ENCODE results near the gene CLPSL2.
"Not testable (repeated sequence)": the region's sequence is repeated elsewhere in the genome, so short reads cannot be mapped to it uniquely, and the experiment has no call there.

Gene CLPSL2

GRCh38 chr6:35776364-35777215, at the start of gene CLPSL2:
Gene CLPSL2 (plus strand): TSS chr6:35776598. CDS start chr6:35776619, 21 bp downstream.
- peak; percentile 53 to 83 for DNase-seq

GRCh38 chr6:35727231-35727934, 49.0 kb upstream of the CLPSL2 start:
- DNase-seq, result peak; percentile 66 to 82

GRCh38 chr6:35727935-35728682, 48.3 kb upstream of the CLPSL2 start:
- DNase-seq, result peak; percentile 58 to 83

- DNase-seq, result peak in 1 of 2 experiments; percentile 52
These were observed 47.4 kb upstream of the CLPSL2 start for GRCh38 chr6:35728683-35729678.

- DNase-seq, result no peak
These were observed 46.7 kb upstream of the CLPSL2 start for GRCh38 chr6:35729722-35730121.

DNA sequence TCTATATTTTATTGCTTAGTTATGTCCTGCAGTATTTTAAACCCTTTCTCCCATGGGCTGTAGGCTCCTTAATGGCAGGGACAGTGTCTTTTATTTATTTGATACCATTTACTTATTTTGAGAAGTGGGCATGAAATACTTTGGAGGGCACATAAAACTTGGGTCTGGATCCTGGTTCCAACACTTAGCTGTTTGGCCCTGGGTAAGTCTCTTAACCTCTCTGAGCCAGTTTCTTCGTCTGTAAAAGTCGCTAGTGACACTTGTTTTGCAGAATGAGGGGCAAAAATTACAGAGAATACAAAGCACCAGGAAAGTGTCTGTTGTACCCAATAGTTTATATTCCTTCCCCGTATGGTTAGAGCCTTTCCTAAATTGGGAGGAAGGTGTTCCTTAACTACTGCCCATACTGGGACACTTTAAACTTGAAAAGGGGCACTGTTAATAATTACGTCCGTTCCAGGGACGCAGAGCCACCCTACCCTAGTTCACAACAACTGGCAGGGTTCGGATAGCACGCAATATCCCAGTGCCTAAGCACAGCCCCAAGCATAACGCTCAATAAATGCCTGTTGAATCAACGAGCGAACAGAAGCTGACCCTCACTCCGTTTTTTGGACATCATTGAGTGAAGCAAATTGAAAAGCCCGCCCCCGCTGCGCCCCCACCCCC, 45.5 kb upstream of the CLPSL2 start:
- no peak for DNase-seq

DNA sequence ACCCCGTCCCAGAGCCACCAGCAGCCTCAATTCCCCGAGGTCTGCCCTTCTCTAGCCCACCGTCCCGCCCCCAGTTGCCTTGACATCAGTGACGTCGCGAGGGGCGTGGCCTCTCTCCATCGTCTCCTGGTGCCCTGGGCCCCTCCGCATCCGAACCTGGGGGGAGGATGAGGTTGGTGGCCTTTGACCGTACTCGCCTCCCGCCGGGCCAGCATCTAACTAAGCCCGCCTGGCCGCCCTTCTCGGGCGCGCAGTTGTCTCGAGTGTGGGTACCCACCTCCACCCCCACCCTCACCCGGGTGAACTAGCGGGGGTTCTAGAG, 45.0 kb upstream of the CLPSL2 start:
- peak; percentile 68 to 93 for DNase-seq

- peak; percentile 67 to 91 for DNase-seq
These were observed 44.5 kb upstream of the CLPSL2 start for GRCh38 chr6:35731736-35732532.

- DNase-seq, result no peak
These were observed 42.8 kb upstream of the CLPSL2 start for GRCh38 chr6:35733633-35734032.

- not testable (repeated sequence) for DNase-seq
These were observed 42.1 kb upstream of the CLPSL2 start for GRCh38 chr6:35734319-35734718.

- no peak for DNase-seq
These were observed 40.9 kb upstream of the CLPSL2 start for GRCh38 chr6:35735452-35735851.

- peak; percentile 47 to 79 for DNase-seq
These were observed 40.0 kb upstream of the CLPSL2 start for GRCh38 chr6:35736253-35736894.

GRCh38 chr6:35736982-35737412, 39.4 kb upstream of the CLPSL2 start, which contains the start of gene ARMC12:
Gene ARMC12 (plus strand): TSS chr6:35737032. CDS start chr6:35737109, 77 bp downstream.
- DNase-seq, result no peak

DNA sequence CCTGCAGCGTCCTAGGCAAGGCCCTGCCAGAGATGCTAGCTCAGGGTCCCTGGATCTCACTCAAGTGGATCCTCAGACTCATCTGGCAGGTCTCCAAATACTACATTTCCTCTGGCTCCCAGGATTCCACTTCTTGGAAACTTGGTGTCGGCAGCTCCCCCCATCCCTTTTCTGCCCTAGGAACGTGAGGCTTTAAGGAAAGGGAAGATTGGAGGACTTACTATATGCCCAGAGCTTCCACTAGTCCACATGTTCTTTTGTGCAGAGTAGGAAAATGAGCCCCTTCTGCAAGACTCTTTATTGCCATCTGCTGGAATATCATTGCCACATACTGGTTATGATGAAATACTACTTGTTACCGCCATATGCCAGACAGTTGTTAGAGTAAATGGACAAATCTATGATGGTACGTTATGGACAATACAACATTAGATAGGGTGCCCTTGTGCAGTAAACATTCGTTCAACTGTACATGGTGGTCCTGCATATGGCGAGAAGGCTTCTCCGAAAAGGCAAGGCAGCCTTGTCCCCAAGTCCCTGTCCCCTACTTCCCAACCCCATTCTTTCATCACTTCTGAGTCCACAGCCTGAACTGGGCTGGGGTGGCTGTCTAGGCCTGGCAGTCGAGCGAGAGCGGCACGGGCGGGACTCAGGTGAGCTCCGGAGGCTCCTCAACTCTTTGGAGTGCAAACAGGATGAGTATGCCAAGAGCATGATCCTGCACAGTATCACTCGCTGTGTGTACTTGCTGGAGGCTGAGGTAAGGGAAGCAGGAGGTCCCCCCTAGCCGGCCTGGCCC, 38.8 kb upstream of the CLPSL2 start:
- peak; percentile 82 to 88 for DNase-seq

GRCh38 chr6:35739645-35740524, 36.5 kb upstream of the CLPSL2 start:
- no peak for DNase-seq

GRCh38 chr6:35742842-35743241, 33.6 kb upstream of the CLPSL2 start:
- DNase-seq, result peak; percentile 63 to 66

GRCh38 chr6:35745509-35745908, 30.9 kb upstream of the CLPSL2 start:
- no peak for DNase-seq

DNA sequence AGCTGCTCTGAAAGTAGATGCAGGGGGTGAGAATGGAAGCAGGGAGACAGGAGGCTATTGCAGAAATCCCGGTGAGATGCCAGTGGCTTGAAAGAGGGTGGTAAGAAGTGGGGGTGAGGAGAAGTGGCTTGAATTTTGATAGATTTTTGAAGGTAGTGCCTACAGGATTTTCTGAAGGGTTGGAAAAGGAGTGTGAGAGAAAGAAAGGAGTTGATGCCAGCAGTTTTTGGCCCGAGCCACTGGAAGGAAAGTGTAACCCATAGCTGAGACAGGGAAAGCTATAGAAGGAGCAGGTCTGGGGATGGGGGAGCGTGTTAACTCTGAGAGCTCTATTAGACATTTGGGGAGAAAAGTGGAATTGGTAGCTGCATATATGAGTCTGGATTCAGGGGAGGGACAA, 29.9 kb upstream of the CLPSL2 start:
- no peak for DNase-seq

Data from NCI-H526 (cell line).